GM21529 (cell line): ENCODE measurements around the gene GOLPH3L.
"Not testable (repeated sequence)": the region's sequence is repeated elsewhere in the genome, so short reads cannot be mapped to it uniquely, and the experiment has no call there.

ENCODE experiments used
- ATAC-seq: cut with Tn5 transposase; IDR thresholded peaks from one replicate; pipeline ENCODE4 v1.9.1; 2021; ENCODE audit not compliant: unreplicated experiment

Gene GOLPH3L

DNA sequence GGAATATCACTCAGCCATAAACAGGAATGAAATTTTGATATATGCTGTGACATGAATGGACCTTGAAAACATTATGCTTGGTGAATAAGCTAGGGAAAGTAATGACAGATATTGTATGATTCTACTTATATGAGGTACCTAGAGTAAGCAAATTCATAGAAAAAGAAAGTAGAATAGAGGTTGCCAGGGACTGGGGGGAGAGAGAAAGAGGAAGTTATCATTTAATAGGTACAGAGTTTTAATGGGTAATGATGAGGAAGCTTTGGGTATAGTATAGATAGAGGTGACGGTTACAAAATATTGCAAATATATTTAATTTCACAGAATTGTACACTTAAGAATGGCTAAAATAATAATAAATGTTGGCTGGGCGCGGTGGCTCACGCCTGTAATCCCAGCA, 36.4 kb downstream of the GOLPH3L start:
- ATAC-seq, result no peak

DNA sequence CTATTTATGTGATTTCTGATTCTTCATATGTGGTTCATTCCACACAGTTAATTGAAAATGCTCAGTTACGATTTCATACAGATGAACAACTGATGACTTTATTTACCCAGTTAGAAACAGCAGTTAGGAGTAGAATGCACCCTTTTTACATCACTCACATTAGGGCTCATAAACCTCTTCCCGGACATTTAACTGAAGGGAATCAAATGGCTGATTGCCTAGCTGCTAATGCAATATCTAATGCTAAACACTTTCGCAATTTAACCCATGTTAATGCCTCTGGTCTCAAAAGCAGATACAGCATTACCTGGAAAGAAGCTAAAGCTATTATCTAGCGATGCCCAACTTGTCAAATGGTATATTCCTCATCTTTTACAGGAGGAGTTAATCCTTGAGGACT, 39.9 kb downstream of the GOLPH3L start:
- not testable (repeated sequence) for ATAC-seq

- not testable (repeated sequence) for ATAC-seq
Measured at GRCh38 chr1:150654635-150655034, 42.3 kb downstream of the GOLPH3L start.

- no peak for ATAC-seq
Measured at GRCh38 chr1:150650193-150650592, 46.8 kb downstream of the GOLPH3L start.

- ATAC-seq, result no peak
Measured at GRCh38 chr1:150649441-150650075, 47.4 kb downstream of the GOLPH3L start.

DNA sequence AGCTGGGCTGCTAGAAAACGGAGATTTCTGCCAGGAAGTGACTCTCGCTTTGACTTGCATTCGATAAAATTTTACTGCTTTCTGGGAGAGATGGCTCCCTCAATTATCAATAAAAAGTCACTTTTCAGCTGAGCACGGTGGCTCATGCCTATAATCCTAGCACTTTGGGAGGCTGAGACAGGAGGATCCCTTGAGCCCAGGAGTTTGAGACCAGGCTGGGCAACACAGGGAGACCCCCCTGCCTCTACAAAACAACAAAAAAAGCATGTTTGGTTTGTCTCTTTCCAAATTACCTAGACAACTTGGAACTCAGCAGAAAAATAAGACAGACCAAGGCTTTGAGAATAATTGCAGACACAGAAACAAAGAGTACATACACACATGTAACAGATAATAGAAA, 54.7 kb downstream of the GOLPH3L start:
- no peak for ATAC-seq

DNA sequence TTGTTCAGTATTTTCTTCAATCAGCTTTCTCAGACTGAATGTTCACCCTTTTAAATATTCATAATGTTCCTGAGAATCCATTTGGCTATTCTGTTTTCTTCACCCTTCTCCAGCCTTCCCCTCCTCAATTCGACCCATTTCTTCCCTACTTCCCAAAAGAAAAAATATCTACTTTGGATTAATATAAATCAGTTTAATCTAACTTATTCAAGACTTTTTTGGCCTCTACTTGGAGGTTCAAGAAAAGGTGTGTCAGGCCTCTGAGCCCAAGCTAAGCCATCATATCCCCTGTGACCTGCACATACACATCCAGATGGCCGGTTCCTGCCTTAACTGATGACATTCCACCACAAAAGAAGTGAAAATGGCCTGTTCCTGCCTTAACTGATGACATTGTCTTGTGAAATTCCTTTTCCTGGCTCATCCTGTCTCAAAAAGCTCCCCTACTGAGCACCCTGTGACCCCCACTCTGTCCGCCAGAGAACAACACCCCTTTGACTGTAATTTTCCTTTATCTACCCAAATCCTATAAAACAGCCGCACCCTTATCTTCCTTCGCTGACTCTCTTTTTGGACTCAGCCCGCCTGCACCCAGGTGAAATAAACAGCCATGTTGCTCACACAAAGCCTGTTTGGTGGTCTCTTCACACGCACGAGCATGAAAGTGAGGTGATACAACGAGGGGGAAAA, 55.7 kb downstream of the GOLPH3L start:
- ATAC-seq, result not testable (repeated sequence)

DNA sequence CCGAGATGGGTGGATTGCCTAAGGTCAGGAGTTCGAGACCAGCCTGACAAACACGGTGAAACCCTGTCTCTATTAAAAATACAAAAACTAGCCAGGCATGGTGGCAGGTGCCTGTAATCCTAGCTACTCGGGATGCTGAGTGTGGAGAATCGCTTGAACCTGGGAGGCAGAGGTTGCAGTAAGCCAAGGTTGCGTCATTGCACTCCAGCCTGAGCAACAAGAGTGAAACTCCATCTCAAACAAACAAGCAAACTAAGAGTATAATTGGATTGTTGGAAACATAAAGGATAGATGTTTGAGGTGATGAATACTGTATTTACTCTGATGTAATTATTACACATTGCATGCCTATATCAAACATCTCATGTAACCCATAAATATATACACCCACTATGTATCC, 58.5 kb downstream of the GOLPH3L start:
- ATAC-seq, result not testable (repeated sequence)

DNA sequence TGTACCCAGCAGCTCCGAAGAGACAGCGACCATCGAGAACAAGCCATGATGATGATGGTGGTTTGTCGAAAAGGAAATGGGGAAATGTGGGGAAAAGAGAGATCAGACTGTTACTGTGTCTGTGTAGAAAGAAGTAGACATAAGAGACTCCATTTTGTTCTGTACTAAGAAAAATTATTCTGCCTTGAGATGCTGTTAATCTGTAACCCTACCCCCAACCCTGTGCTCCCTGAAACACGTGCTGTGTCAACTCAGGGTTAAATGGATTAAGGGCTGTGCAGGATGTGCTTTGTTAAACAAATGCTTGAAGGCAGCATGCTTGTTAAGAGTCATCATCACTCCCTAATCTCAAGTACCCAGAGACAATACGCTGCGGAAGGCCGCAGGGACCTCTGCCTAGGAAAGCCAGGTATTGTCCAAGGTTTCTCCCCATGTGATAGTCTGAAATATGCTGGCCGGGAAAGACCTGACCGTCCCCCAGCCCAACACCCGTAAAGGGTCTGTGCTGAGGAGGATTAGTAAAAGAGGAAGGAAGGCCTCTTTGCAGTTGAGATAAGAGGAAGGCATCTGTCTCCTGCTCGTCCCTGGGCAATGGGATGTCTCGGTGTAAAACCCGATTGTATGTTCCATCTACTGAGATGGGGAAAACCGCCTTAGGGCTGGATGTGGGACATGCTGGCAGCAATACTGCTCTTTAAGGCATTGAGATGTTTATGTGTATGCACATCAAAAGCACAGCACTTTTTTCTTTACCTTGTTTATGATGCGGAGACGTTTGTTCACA, 61.9 kb downstream of the GOLPH3L start:
- not testable (repeated sequence) for ATAC-seq

- ATAC-seq, result peak; percentile 92
Measured at GRCh38 chr1:150629115-150629928, 67.6 kb downstream of the GOLPH3L start, which contains the start of gene ENSA. ENSA (minus strand) TSS chr1:150629612; CDS start chr1:150629470, 142 bp downstream.

DNA sequence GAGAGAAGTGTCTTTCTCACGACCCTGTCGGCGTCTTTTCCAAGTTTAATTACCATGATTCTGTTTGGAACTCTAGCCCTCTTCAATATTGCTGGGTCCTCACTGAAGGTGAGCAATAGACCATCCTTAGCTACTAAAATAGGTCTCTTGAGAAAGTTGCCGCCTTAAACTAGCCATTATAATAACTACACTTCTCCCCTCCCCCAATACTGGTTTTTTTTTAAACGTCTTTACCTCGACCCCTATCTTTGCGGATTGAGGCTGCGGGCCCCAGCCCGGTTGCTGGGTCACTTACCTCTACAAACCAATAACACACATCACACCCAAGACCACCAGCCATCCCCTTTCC, 68.2 kb downstream of the GOLPH3L start:
- ATAC-seq, result no peak

DNA sequence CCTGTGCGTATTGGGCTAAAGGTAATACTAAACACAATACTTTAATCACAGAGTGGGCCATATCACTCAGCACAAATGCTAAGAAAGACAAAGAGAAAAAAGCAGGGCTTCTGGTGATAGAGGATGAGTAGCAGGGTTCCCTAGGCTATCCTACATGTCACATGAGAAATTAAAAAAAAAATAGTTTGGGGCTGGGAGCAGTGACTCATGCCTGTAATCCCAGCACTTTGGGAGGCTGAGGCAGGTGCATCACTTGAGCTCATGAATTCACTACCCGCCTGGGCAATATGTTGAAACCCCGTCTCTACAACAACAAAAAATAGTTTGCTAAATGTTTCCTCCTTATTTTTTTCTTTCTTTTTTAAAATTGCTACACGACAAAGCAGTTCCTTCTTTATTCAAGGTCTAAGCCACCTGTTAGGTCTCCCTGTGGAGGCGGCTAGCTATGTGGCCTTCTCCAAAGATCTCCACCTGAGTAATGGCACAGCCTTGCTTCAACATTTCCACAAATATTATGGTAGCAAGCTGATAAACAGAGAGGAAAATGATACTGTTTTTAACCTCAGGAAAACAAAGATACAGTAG, 69.0 kb downstream of the GOLPH3L start:
- no peak for ATAC-seq

- ATAC-seq, result no peak
Measured at GRCh38 chr1:150626150-150626549, 70.8 kb downstream of the GOLPH3L start.

GRCh38 chr1:150624546-150624945, 72.4 kb downstream of the GOLPH3L start:
- ATAC-seq, result not testable (repeated sequence)

DNA sequence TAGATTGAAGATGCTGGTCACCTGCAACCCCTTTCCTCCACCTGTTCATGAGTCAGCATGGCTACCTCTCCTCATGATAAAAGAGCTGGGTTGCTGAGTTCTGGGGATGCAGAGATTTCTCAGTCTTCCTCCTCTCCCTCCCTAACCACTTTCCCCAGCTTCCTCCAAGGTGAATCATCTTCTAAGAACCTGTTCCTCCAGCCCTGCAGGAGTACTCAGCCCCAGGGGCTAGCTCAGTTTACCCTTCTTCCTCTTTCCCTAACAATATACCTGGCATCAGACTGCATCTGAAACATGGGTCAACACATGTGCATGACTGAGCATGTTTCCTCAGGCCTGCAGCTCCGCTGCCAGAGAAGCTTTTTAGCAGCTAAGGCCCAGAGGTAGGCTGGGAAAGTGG, 72.8 kb downstream of the GOLPH3L start:
- ATAC-seq, result not testable (repeated sequence)

GRCh38 chr1:150622303-150622975, 74.5 kb downstream of the GOLPH3L start:
- ATAC-seq, result no peak

- ATAC-seq, result no peak
Measured at GRCh38 chr1:150621497-150622302, 75.3 kb downstream of the GOLPH3L start.

- ATAC-seq, result no peak
Measured at GRCh38 chr1:150620919-150621318, 76.0 kb downstream of the GOLPH3L start.
